ENCODE measurements around the gene FLT1. TPM values are rescaled to one million over a fixed set of nuclear protein-coding genes. Genes with fewer than 3 reads are reported as not detected.
A peak's percentile ranks its signal among the peaks of the same experiment; 100 is the strongest.

The FLT1 gene
- polyA plus RNA-seq, 2 donors, result 1.2 to 2.1 TPM

GRCh38 chr13:28536371-28536770 is 41.4 kb upstream of the FLT1 start:
- Histone ChIP-seq H3K27me3 (ENCODE audit: control insufficient read depth in 1 of 2, insufficient read depth in 2 of 2, low read length in 2 of 2) (peaks cover 0 to 6% of the 10 kb centered on the region in 2 donors), H3K4me3 (ENCODE audit: low read depth in 1 of 2, low read length in 2 of 2) (no peak overlapping the region), H3K27ac (ENCODE audit: low read depth in 2 of 2, low read length in 1 of 2) (no peak overlapping the region), H3K9me3 (ENCODE audit: control insufficient read depth in 2 of 2, insufficient read depth in 1 of 2, low read depth in 1 of 2, low read length in 1 of 2) (peaks cover 0 to 6% of the 10 kb centered on the region in 2 donors), H3K36me3 (ENCODE audit: control insufficient read depth in 2 of 2, insufficient read depth in 2 of 2, low read length in 1 of 2) (no peaks in the 10 kb centered on the region), H3K4me1 (ENCODE audit: control insufficient read depth in 2 of 2, insufficient read depth in 2 of 2, low read length in 1 of 2) (peaks cover 4% of the 10 kb centered on the region in 2 donors)
- WGBS, 2 donors, result 85 to 87% methylated on average over 3 of the region's 3 CpGs

DNA sequence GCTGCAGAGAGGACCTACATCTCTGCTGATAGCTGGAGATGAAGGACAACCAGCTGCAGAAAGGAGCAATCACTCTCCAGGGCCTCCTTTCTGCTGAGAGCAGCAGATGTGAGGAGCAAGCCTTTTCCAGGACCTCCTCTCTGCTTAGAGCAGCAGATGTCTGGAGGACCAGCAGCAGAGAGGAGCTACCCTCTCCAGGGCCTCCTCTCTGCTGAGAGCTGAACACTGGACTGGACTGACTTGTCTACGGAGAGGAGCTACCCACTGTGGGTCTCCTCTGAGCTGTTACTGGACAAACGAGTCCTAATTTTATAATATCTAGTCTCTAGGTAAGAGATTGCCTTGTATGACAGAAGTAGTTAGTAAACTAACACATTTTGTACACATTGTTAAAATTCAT is 40.8 kb upstream of the FLT1 start:
- Histone ChIP-seq H3K27ac (ENCODE audit: low read depth in 2 of 2, low read length in 1 of 2) (no peak overlapping the region), H3K36me3 (ENCODE audit: control insufficient read depth in 2 of 2, insufficient read depth in 2 of 2, low read length in 1 of 2) (no peaks in the 10 kb centered on the region), H3K4me3 (ENCODE audit: low read depth in 1 of 2, low read length in 2 of 2) (no peak overlapping the region), H3K4me1 (ENCODE audit: control insufficient read depth in 2 of 2, insufficient read depth in 2 of 2, low read length in 1 of 2) (peaks cover 9 to 10% of the 10 kb centered on the region in 2 donors), H3K27me3 (ENCODE audit: control insufficient read depth in 1 of 2, insufficient read depth in 2 of 2, low read length in 2 of 2) (peaks cover 0 to 11% of the 10 kb centered on the region in 2 donors), H3K9me3 (ENCODE audit: control insufficient read depth in 2 of 2, insufficient read depth in 1 of 2, low read depth in 1 of 2, low read length in 1 of 2) (peaks cover 0 to 6% of the 10 kb centered on the region in 2 donors)
- 74 to 84% methylated on average over 2 of the region's 2 CpGs for WGBS, 2 donors

DNA sequence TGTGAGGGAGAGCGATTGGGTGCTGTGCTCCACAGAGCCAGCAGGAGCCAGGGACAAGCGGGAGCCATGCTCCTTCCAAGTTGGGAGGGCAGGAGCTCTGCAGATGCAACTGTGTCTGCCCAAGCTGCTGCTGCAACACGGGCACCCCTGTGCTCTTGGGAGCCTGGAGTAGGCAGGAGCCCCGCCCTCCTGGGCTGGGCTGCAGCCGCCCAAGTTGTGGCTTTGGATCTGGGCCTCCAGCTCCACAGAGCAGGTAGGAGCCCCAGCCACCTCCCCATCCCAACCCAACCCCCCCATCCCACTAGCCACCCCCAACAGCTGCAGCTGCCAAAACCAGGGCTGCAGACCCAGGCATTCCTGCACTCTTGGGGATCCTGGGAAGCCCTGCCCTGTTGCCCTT is 39.9 kb upstream of the FLT1 start:
- no peaks in the 10 kb centered on the region for H3K36me3 ChIP-seq (ENCODE audit: control insufficient read depth in 2 of 2, insufficient read depth in 2 of 2, low read length in 1 of 2)
- H3K27me3 ChIP-seq (ENCODE audit: control insufficient read depth in 1 of 2, insufficient read depth in 2 of 2, low read length in 2 of 2), result peaks cover 0 to 14% of the 10 kb centered on the region in 2 donors
- no peak overlapping the region for H3K27ac ChIP-seq (ENCODE audit: low read depth in 2 of 2, low read length in 1 of 2)
- H3K4me3 ChIP-seq (ENCODE audit: low read depth in 1 of 2, low read length in 2 of 2), result no peak overlapping the region
- H3K9me3 ChIP-seq (ENCODE audit: control insufficient read depth in 2 of 2, insufficient read depth in 1 of 2, low read depth in 1 of 2, low read length in 1 of 2), result peaks cover 0 to 6% of the 10 kb centered on the region in 2 donors
- peaks cover 9 to 10% of the 10 kb centered on the region in 2 donors for H3K4me1 ChIP-seq (ENCODE audit: control insufficient read depth in 2 of 2, insufficient read depth in 2 of 2, low read length in 1 of 2)
- WGBS, 2 donors, result 77 to 93% methylated on average over 5 of the region's 5 CpGs

DNA sequence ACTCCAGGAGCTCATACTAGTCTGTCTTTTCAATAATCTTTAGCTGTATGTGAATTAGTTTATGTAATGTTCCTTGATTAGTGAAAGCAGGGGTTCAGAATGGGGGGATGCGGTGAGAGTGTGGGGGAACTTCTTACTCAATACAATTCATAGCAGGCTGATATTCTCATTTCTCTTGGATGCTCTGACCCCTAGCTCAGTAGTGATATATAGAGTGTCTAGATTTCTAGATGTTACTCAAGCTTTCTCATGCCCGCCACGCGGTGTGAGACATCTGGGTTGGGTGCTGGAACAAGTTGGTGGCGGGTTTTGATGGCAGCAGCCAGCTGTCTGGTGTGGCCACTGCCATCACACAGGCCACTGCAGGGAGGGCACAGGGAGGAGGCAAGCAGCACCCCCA is 39.3 kb upstream of the FLT1 start:
- Histone ChIP-seq H3K9me3 (ENCODE audit: control insufficient read depth in 2 of 2, insufficient read depth in 1 of 2, low read depth in 1 of 2, low read length in 1 of 2) (peaks cover 0 to 6% of the 10 kb centered on the region in 2 donors), H3K4me1 (ENCODE audit: control insufficient read depth in 2 of 2, insufficient read depth in 2 of 2, low read length in 1 of 2) (peaks cover 9 to 10% of the 10 kb centered on the region in 2 donors), H3K27ac (ENCODE audit: low read depth in 2 of 2, low read length in 1 of 2) (no peak overlapping the region), H3K36me3 (ENCODE audit: control insufficient read depth in 2 of 2, insufficient read depth in 2 of 2, low read length in 1 of 2) (no peaks in the 10 kb centered on the region), H3K27me3 (ENCODE audit: control insufficient read depth in 1 of 2, insufficient read depth in 2 of 2, low read length in 2 of 2) (peaks cover 0 to 14% of the 10 kb centered on the region in 2 donors), H3K4me3 (ENCODE audit: low read depth in 1 of 2, low read length in 2 of 2) (no peak overlapping the region)
- 70% methylated on average over 5 of the region's 5 CpGs for WGBS, 2 donors

DNA sequence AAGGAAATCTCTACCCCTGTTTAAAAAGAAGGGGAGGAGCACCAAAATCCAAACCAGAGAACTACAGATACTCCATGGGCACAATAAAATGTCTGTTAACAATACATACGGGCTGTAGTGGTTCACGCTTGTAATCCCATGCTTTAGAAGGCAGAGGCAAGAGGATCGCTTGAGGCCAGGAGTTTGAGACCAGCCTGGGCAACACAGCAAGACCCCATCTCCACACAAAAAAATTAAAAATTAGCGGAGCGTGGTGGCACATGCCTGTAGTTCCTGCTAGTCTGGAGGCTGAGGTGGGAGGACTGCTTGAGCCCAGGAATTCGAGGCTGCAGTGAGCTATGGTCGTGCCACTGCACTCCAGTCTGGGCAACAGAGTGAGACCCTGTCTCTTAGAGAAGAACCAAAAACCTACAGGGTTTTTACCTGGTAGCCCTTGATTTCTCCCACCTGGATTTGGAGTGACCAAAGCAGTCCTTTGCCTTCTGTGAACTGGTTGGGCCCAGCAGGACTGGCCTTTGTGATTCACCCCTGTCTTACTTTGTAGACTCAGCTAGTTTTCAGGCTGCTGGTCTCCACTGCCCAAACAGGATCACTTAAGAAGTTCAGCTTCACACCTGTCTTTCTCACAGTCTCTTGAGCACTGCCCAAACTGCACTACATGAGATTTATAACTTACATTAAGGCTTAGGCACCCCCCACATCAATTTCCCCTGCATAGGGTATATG is 38.7 kb upstream of the FLT1 start:
- Histone ChIP-seq H3K9me3 (ENCODE audit: control insufficient read depth in 2 of 2, insufficient read depth in 1 of 2, low read depth in 1 of 2, low read length in 1 of 2) (peaks cover 0 to 6% of the 10 kb centered on the region in 2 donors), H3K27ac (ENCODE audit: low read depth in 2 of 2, low read length in 1 of 2) (no peak overlapping the region), H3K4me3 (ENCODE audit: low read depth in 1 of 2, low read length in 2 of 2) (no peak overlapping the region), H3K4me1 (ENCODE audit: control insufficient read depth in 2 of 2, insufficient read depth in 2 of 2, low read length in 1 of 2) (peaks cover 9 to 10% of the 10 kb centered on the region in 2 donors), H3K27me3 (ENCODE audit: control insufficient read depth in 1 of 2, insufficient read depth in 2 of 2, low read length in 2 of 2) (peaks cover 0 to 14% of the 10 kb centered on the region in 2 donors), H3K36me3 (ENCODE audit: control insufficient read depth in 2 of 2, insufficient read depth in 2 of 2, low read length in 1 of 2) (no peaks in the 10 kb centered on the region)
- WGBS, 2 donors, result 89 to 90% methylated on average over 7 of the region's 7 CpGs

DNA sequence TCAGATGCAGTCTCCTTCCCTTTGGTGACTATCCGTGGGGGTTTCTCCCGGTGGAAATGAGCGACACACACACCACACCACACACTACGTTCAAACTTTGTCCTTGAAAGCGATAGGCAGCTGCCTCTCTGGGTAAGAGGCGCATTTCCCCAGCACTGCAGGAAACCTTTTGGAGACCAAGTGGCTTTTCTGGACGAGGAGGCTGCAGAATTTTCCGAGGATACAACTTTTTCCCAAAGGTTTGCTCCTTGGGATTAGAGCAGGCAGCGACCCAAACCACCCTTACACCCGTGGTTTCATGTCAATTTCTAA is 38.2 kb upstream of the FLT1 start:
- Histone ChIP-seq H3K9me3 (ENCODE audit: control insufficient read depth in 2 of 2, insufficient read depth in 1 of 2, low read depth in 1 of 2, low read length in 1 of 2) (peaks cover 0 to 6% of the 10 kb centered on the region in 2 donors), H3K4me1 (ENCODE audit: control insufficient read depth in 2 of 2, insufficient read depth in 2 of 2, low read length in 1 of 2) (peaks cover 9 to 10% of the 10 kb centered on the region in 2 donors), H3K36me3 (ENCODE audit: control insufficient read depth in 2 of 2, insufficient read depth in 2 of 2, low read length in 1 of 2) (no peaks in the 10 kb centered on the region), H3K27me3 (ENCODE audit: control insufficient read depth in 1 of 2, insufficient read depth in 2 of 2, low read length in 2 of 2) (peaks cover 0 to 14% of the 10 kb centered on the region in 2 donors), H3K27ac (ENCODE audit: low read depth in 2 of 2, low read length in 1 of 2) (no peak overlapping the region), H3K4me3 (ENCODE audit: low read depth in 1 of 2, low read length in 2 of 2) (peak overlapping the region in 1 of 2 donors; percentile 48)
- 18 to 20% methylated on average over 10 of the region's 10 CpGs for WGBS, 2 donors

DNA sequence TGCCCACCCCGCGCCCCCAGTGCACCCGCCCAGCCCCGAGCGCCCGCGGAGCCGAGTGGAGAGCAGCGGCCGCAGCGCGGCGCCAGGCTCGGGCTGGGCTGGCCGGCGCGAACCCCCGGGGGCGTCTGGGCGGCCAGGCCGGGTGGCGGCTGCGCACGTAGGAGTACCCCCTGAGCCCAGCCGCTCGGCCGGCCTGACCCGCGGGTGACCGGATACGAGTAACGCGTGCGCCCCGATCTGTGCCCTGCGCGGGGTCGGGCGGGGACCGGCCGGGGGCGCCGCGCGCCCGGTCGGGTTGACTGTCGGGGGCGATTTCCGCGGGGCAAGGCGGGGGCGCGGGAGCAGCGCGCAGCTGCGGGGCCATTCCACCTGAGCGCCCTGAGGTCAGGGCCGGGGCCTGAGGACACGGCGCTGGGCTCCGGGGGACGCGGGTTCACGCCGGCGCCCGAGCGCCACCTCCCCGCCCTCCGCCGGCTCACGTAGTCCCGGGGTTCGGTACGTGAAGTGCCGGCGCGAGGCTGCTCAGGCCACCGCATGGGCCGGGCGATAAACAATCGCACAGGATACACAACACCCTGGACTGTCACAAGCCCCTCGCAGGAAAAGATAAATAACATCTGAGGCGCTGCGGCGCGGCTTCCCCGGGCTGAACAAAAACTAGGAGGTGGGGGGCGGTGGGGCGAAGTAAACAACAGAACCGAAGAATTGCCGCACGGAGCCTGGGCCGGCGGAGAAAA is 37.6 kb upstream of the FLT1 start:
- peaks cover 0 to 6% of the 10 kb centered on the region in 2 donors for H3K9me3 ChIP-seq (ENCODE audit: control insufficient read depth in 2 of 2, insufficient read depth in 1 of 2, low read depth in 1 of 2, low read length in 1 of 2)
- H3K4me3 ChIP-seq (ENCODE audit: low read depth in 1 of 2, low read length in 2 of 2), result peak overlapping the region; percentile 40 to 48
- WGBS, 2 donors, result 2 to 3% methylated on average over 68 to 96 of the region's 96 CpGs
- no peaks in the 10 kb centered on the region for H3K36me3 ChIP-seq (ENCODE audit: control insufficient read depth in 2 of 2, insufficient read depth in 2 of 2, low read length in 1 of 2)
- peaks cover 9 to 10% of the 10 kb centered on the region in 2 donors for H3K4me1 ChIP-seq (ENCODE audit: control insufficient read depth in 2 of 2, insufficient read depth in 2 of 2, low read length in 1 of 2)
- H3K27me3 ChIP-seq (ENCODE audit: control insufficient read depth in 1 of 2, insufficient read depth in 2 of 2, low read length in 2 of 2), result peaks cover 0 to 14% of the 10 kb centered on the region in 2 donors
- no peak overlapping the region for H3K27ac ChIP-seq (ENCODE audit: low read depth in 2 of 2, low read length in 1 of 2)

GRCh38 chr13:28531845-28532387 is 37.0 kb upstream of the FLT1 start:
- 4 to 6% methylated on average over 25 of the region's 25 CpGs for WGBS, 2 donors
- no peak overlapping the region for H3K27ac ChIP-seq (ENCODE audit: low read depth in 2 of 2, low read length in 1 of 2)
- H3K4me1 ChIP-seq (ENCODE audit: control insufficient read depth in 2 of 2, insufficient read depth in 2 of 2, low read length in 1 of 2), result peaks cover 9 to 10% of the 10 kb centered on the region in 2 donors
- H3K27me3 ChIP-seq (ENCODE audit: control insufficient read depth in 1 of 2, insufficient read depth in 2 of 2, low read length in 2 of 2), result peaks cover 0 to 14% of the 10 kb centered on the region in 2 donors
- peak overlapping the region; percentile 33 to 48 for H3K4me3 ChIP-seq (ENCODE audit: low read depth in 1 of 2, low read length in 2 of 2)
- no peaks in the 10 kb centered on the region for H3K36me3 ChIP-seq (ENCODE audit: control insufficient read depth in 2 of 2, insufficient read depth in 2 of 2, low read length in 1 of 2)
- H3K9me3 ChIP-seq (ENCODE audit: control insufficient read depth in 2 of 2, insufficient read depth in 1 of 2, low read depth in 1 of 2, low read length in 1 of 2), result peaks cover 0 to 6% of the 10 kb centered on the region in 2 donors

DNA sequence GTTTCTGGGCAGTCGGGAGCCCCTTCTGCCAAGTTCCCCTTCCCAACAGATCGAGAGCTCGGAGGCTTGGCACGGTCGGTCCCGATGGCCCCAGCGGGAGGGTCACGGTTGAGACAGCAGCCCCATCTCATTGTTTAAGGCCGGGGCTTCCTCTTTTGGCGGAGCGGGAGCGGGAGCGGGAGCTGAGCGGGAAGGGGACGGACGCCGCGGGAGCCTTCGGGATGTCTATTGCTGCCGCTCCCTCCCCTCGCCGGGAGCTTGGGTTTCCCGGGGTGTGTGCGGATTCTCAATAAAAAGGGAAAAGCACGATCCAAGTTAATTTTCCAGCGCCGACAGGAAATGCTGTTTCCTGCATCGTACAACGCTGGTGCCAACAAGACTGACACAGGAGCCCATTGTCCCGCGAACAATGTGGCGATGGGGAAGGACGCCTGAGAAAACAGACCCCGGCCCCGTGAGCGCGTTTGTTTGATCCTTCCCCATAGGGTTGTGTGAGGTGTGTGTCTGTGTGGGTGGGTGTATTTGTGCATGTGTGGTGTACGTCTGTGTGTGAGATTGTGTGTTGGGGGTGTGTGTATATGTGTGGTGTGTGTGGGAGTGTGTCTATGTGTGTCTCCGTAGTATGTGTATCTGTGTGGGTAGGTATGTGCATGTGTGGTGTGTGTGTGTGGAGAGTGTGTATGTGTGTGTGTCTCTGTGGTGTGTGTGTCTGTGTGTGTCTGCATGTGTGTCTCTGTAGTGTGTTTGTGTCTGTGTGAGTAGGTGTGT is 36.3 kb upstream of the FLT1 start:
- no peaks in the 10 kb centered on the region for H3K36me3 ChIP-seq (ENCODE audit: control insufficient read depth in 2 of 2, insufficient read depth in 2 of 2, low read length in 1 of 2)
- peaks cover 0 to 14% of the 10 kb centered on the region in 2 donors for H3K27me3 ChIP-seq (ENCODE audit: control insufficient read depth in 1 of 2, insufficient read depth in 2 of 2, low read length in 2 of 2)
- H3K4me3 ChIP-seq (ENCODE audit: low read depth in 1 of 2, low read length in 2 of 2), result peak overlapping the region; percentile 24 to 33
- 2 to 3% methylated on average over 37 to 39 of the region's 39 CpGs for WGBS, 2 donors
- no peak overlapping the region for H3K27ac ChIP-seq (ENCODE audit: low read depth in 2 of 2, low read length in 1 of 2)
- H3K4me1 ChIP-seq (ENCODE audit: control insufficient read depth in 2 of 2, insufficient read depth in 2 of 2, low read length in 1 of 2), result peaks cover 9 to 10% of the 10 kb centered on the region in 2 donors
- peaks cover 0 to 6% of the 10 kb centered on the region in 2 donors for H3K9me3 ChIP-seq (ENCODE audit: control insufficient read depth in 2 of 2, insufficient read depth in 1 of 2, low read depth in 1 of 2, low read length in 1 of 2)
